ENCODE data around the gene MRPL21. TPM values are rescaled to one million over a fixed set of nuclear protein-coding genes. Genes with fewer than 3 reads are reported as not detected.

The MRPL21 gene
- total RNA-seq, 1 donor from 2014 or later, result 68.5 TPM

DNA sequence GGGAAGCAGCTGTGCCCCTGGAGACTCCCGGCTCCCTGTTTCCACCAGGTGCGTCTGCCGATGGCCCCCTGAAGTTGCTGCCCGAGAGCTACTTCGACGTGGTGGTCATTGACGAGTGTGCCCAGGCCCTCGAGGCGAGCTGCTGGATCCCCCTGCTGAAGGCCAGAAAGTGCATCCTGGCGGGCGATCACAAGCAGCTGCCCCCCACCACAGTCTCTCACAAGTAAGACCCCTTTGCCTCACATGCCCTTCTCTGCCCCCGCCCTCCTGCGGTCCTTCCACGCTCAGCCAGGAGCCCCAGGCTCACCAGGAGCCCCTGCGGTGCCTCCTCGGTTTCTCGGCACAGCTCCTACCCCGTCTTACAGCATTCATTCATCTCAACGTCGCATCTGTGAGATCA, 25.5 kb upstream of the MRPL21 start:
- Histone ChIP-seq H3K36me3 (peaks cover 0 to 69% of the 10 kb centered on the region in 2 donors), H3K27me3 (no peaks in the 10 kb centered on the region), H3K27ac (no peak overlapping the region), H3K9me3 (peaks cover 12% of the 10 kb centered on the region), H3K4me1 (no peaks in the 10 kb centered on the region), H3K4me3 (no peak overlapping the region)
- intact Hi-C loops (cut with DNase I), result no loop called here
- DNase-seq (ENCODE audit: extremely low spot score in 2 of 2), result no peak
- TF ChIP-seq POLR2A (IDR thresholded peaks at IDR 0.05), result no peak
- TF ChIP-seq POLR2AphosphoS5 (IDR thresholded peaks at IDR 0.05; ENCODE audit: insufficient read depth in 1 of 2, low read depth in 1 of 2), result no peak
- TF ChIP-seq, protein P1, sequence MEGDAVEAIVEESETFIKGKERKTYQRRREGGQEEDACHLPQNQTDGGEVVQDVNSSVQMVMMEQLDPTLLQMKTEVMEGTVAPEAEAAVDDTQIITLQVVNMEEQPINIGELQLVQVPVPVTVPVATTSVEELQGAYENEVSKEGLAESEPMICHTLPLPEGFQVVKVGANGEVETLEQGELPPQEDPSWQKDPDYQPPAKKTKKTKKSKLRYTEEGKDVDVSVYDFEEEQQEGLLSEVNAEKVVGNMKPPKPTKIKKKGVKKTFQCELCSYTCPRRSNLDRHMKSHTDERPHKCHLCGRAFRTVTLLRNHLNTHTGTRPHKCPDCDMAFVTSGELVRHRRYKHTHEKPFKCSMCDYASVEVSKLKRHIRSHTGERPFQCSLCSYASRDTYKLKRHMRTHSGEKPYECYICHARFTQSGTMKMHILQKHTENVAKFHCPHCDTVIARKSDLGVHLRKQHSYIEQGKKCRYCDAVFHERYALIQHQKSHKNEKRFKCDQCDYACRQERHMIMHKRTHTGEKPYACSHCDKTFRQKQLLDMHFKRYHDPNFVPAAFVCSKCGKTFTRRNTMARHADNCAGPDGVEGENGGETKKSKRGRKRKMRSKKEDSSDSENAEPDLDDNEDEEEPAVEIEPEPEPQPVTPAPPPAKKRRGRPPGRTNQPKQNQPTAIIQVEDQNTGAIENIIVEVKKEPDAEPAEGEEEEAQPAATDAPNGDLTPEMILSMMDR (IDR thresholded peaks at IDR 0.05), result no peak

DNA sequence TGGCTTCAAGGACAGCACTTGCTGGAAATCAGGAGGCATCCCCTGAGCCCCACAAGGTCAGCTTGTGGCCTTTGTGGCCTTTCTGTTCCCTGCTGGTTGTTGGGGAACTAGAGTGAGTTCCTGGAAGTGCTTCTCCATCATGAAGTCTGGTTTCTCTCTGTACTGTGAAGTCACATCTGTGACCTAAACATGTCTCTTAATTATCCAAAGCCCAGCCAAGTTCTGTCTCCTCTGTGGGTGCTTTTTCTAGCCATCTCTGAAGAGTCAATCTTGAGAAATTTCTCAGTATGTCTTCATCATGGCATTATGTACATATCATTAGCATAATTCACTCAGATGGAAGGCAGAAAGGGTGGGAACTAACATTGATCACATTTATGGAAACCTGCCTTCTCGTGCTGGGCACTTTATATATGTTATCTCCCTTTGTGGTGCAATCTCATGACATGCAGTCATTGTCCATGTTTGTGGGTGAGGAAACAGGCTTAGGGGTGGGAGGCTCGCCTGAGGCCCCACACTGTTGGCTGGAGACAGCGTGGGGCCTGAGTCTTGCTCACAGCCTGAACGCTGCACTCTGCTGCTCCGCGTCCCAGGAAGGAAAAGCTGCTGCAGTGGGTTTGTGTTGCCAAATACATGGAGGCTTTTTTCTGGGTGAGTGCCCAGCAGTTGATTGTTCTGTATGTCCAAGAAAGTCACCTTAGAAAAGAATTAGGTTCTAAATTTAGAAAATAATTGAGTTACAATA, 24.7 kb upstream of the MRPL21 start:
- TF ChIP-seq POLR2A (IDR thresholded peaks at IDR 0.05), result no peak
- TF ChIP-seq, protein P1 (IDR thresholded peaks at IDR 0.05), result no peak
- no peak for TF ChIP-seq POLR2AphosphoS5 (IDR thresholded peaks at IDR 0.05; ENCODE audit: insufficient read depth in 1 of 2, low read depth in 1 of 2)
- Histone ChIP-seq H3K4me3 (no peak overlapping the region), H3K36me3 (peaks cover 0 to 64% of the 10 kb centered on the region in 2 donors), H3K4me1 (no peaks in the 10 kb centered on the region), H3K27me3 (no peaks in the 10 kb centered on the region), H3K9me3 (peaks cover 12% of the 10 kb centered on the region), H3K27ac (no peak overlapping the region)
- no peak for DNase-seq (ENCODE audit: extremely low spot score in 2 of 2)
- intact Hi-C loops (cut with DNase I), result no loop called here

DNA sequence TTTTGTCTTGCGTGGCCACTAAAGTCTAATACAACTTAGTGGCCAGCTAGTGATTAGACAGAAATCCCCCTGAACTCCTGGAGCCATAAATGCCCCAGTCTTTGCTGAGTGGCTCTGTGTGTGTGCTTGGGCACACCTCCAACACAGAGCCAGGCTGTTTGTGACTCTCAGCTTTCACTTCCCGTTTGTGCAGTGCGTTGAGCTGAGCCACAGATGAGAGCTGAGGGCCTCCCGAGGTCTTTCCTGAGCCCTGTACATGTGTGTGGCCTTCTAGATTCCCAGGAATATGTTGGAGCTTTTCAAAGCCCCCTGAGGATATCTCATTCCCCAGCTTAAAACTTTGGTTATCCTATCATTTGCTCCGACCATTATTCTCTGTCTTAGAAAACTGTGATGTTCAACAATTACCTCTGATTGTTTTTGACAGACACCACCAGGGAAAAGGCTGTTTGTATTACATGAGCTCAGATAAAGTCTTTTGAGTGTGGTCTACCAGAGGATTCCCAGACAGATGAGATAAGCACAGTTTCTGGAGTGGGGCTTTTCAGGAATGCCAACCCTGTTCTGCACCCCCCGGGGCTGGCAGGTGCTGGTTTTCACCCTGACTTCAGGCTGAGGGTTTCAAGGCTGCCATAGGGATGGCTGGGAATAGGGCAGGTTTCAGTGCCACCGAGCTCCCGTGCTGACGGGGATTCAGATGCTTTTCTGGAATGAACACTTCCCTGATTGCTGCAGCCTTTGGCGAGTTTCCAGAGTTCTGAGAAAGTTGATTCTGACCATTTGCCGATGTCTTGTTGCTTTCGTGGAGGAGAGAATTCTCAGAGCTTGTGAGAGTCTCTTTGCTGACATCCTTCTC, 23.9 kb upstream of the MRPL21 start:
- Histone ChIP-seq H3K4me3 (no peak overlapping the region), H3K36me3 (peaks cover 0 to 68% of the 10 kb centered on the region in 2 donors), H3K27ac (no peak overlapping the region), H3K9me3 (peaks cover 12% of the 10 kb centered on the region), H3K27me3 (no peaks in the 10 kb centered on the region), H3K4me1 (no peaks in the 10 kb centered on the region)
- intact Hi-C loops (cut with DNase I), result no loop called here
- DNase-seq (ENCODE audit: extremely low spot score in 2 of 2), result no peak
- no peak for TF ChIP-seq POLR2A (IDR thresholded peaks at IDR 0.05)
- no peak for TF ChIP-seq POLR2AphosphoS5 (IDR thresholded peaks at IDR 0.05; ENCODE audit: insufficient read depth in 1 of 2, low read depth in 1 of 2)
- TF ChIP-seq, protein P1 (IDR thresholded peaks at IDR 0.05), result no peak

DNA sequence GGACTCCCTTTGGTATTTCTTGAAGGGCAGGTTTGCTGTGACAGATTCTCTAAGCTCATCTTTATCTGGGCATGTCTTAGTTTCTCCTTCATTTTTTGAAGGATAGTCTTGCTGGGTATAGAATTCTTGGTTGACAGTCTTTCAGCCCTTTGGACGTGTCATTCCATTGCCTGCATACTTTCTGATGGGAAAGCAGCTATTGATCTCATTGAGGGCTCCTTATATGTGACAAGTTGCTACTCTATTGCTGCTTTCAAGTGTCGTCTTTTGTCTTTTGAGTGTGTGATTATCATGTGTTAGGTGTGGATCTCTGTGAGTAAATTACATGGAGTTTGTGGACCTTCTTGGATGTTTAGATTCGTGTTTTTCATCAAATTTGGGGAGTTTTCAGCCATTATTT, 22.0 kb upstream of the MRPL21 start:
- Histone ChIP-seq H3K4me3 (no peak overlapping the region), H3K9me3 (peaks cover 12% of the 10 kb centered on the region), H3K27ac (no peak overlapping the region), H3K27me3 (no peaks in the 10 kb centered on the region), H3K36me3 (peaks cover 0 to 63% of the 10 kb centered on the region in 2 donors), H3K4me1 (no peaks in the 10 kb centered on the region)
- DNase-seq (ENCODE audit: extremely low spot score in 2 of 2), result no peak
- TF ChIP-seq, protein P1 (IDR thresholded peaks at IDR 0.05), result no peak
- no peak for TF ChIP-seq POLR2A (IDR thresholded peaks at IDR 0.05)
- TF ChIP-seq POLR2AphosphoS5 (IDR thresholded peaks at IDR 0.05; ENCODE audit: insufficient read depth in 1 of 2, low read depth in 1 of 2), result no peak
- intact Hi-C loops (cut with DNase I), result no loop called here

Measured in vagina (tissue), 2 donors.